Brain microvascular endothelial cell (primary cell): Measurements from ENCODE around the gene ELMO1.

Experiments used
- DNase-seq: peaks from one replicate; pipeline ENCODE4 v3.0.0-alpha.2; 2020
- H3K27ac ChIP-seq: fragments of 250-450 bp; sonication (Bioruptor Pico); 2 replicates; pipeline ENCODE4 v1.5.1; 2020; ENCODE audit warnings: mild to moderate bottlenecking, moderate library complexity
- H3K27me3 ChIP-seq: fragments of 250-450 bp; sonication (Bioruptor Pico); replicated peaks from 2 replicates; pipeline ENCODE4 v1.5.1; 2020; ENCODE audit warnings: mild to moderate bottlenecking
- H3K36me3 ChIP-seq: fragments of 250-450 bp; sonication (Bioruptor Pico); replicated peaks from 2 replicates; pipeline ENCODE4 v1.5.1; 2020; ENCODE audit warnings: mild to moderate bottlenecking
- H3K4me3 ChIP-seq: 2 replicates; pipeline ENCODE4 v1.5.1; 2011; ENCODE audit warnings: low read depth, mild to moderate bottlenecking, control low read depth, low read length, moderate library complexity
- CTCF ChIP-seq: IDR thresholded peaks from 2 replicates; pipeline ENCODE4 v1.5.1; 2011; ENCODE audit warnings: low read depth, mild to moderate bottlenecking, moderate library complexity, low read length, control low read depth, inconsistent platforms; ENCODE audit errors: missing control alignments
- in situ Hi-C: cut with HindIII; loops from 2 replicates; pipeline ENCODE4 v1.10.0; 2017; ENCODE audit warnings: low sequenced_read_pairs, low pct_ligation_motif_present

The ELMO1 gene

GRCh38 chr7:37408291-37409228, 40.1 kb downstream of the ELMO1 start:
- H3K36me3 ChIP-seq: no peaks in the 10 kb centered on the region
- no peak for TF ChIP-seq CTCF
- DNase-seq: no peak
- H3K27ac ChIP-seq: no peak overlapping the region
- in situ Hi-C loops: no loop called here
- H3K4me3 ChIP-seq: no peak overlapping the region
- H3K27me3 ChIP-seq: no peaks in the 10 kb centered on the region

DNA sequence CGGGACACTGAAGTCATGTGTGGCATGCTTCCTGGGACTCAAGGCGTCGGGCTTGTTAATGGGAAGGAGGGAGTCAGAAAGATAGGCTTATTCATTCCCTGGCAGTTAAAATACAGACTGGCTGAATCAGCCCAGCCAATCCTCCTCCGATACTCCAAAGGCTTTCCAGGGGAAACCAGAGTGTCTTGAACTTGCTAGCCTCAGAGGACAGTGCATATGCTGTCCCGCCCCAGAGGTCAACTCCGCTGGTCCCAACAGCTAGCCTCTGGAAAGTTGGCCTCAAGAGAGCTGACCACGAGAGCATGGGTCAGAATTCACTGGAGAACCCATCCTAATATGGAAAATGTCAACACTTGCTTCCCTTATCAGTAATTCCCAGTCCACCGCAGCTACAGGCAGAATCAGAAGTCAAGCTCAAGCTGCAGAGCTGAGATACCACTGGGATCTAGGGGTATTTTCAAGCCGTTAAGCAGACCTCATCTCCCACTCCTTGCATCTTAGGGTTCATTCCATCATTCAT, 43.0 kb downstream of the ELMO1 start:
- no peak overlapping the region for H3K4me3 ChIP-seq
- DNase-seq: no peak
- H3K27me3 ChIP-seq: no peaks in the 10 kb centered on the region
- no peak for TF ChIP-seq CTCF
- in situ Hi-C loops: no loop called here
- H3K27ac ChIP-seq: no peak overlapping the region
- no peaks in the 10 kb centered on the region for H3K36me3 ChIP-seq

- no peak for DNase-seq
- H3K27ac ChIP-seq: no peak overlapping the region
- H3K36me3 ChIP-seq: no peaks in the 10 kb centered on the region
- no peak for TF ChIP-seq CTCF
- no peaks in the 10 kb centered on the region for H3K27me3 ChIP-seq
- no peak overlapping the region for H3K4me3 ChIP-seq
- in situ Hi-C loops: no loop called here
Measured at GRCh38 chr7:37405128-37405527, 43.5 kb downstream of the ELMO1 start.

DNA sequence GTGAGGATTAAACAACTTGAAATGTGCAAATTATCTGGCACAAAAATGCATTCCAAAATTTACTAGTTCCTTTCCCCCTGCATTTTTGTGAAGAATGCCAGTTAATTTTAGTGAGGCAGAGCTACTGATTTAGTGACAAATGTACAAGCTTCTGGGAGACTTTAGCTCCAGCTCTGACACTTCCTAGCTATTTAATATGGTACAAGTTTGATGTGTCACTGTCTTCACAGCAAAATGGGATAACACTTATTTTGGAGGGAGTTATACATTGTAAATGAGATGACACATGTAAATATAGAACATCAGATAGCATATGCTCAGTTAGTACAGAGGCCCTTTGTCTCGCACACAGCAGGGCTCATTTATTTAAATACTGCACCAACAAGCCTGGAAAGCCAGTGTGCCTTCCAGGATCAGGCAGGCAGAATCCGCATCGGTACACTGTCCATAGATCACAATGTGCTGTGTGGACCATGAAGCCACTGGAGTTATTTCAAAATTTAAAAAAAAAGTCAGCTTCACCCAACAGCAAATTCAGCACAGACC, 48.7 kb downstream of the ELMO1 start:
- TF ChIP-seq CTCF: no peak
- Histone ChIP-seq H3K36me3 (no peaks in the 10 kb centered on the region), H3K27me3 (no peaks in the 10 kb centered on the region), H3K4me3 (no peak overlapping the region), H3K27ac (no peak overlapping the region)
- no peak for DNase-seq
- in situ Hi-C loops: no loop called here

GRCh38 chr7:37398403-37398802, 50.3 kb downstream of the ELMO1 start:
- in situ Hi-C loops: no loop called here
- no peak overlapping the region for H3K4me3 ChIP-seq
- no peaks in the 10 kb centered on the region for H3K27me3 ChIP-seq
- no peaks in the 10 kb centered on the region for H3K36me3 ChIP-seq
- no peak overlapping the region for H3K27ac ChIP-seq
- DNase-seq: no peak
- no peak for TF ChIP-seq CTCF
